ENCODE results near the gene CPXM1. TPM values are rescaled to one million over a fixed set of nuclear protein-coding genes. Genes with fewer than 3 reads are reported as not detected.

The CPXM1 gene
- total and polyA plus RNA-seq, 4 donors = 0.08 to 5.5 (median 0.16) TPM

DNA sequence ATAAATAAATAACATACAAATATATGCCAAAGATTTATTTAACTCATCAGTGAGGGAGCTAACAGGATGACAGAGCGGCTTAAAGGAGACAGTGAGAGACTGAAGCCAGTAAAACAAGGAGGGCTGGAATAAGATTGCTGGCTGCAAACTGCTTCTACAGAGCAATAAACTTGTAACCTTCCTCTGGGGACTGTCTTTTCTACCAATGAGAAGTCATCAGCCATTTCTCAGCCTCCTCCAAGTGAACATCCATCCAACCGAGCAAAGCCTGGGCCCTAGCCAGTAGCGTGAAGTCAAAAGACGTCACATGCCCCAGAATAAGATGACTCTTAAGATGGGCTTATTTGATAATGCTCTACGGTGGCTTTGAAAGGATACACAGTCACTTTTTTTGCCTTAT, 42.5 kb downstream of the CPXM1 start:
- H3K27me3 ChIP-seq (ENCODE audit: control insufficient read depth in 4 of 4, insufficient read depth in 4 of 4, low read length in 3 of 4) = no peaks in the 10 kb centered on the region
- H3K9me3 ChIP-seq (ENCODE audit: control insufficient read depth in 4 of 4, low read length in 3 of 4) = no peaks in the 10 kb centered on the region
- WGBS = 93% methylated on average over 5 of the region's 5 CpGs

More for the DNA sequence above, 42.5 kb downstream of the CPXM1 start:
- no peak for DNase-seq (ENCODE audit: low spot score)
- no peaks in the 10 kb centered on the region for H3K36me3 ChIP-seq (ENCODE audit: control insufficient read depth in 4 of 4, insufficient read depth in 3 of 4, low read depth in 1 of 4, low read length in 3 of 4)
- H3K9ac ChIP-seq (ENCODE audit: low read depth in 1 of 2, low read length in 2 of 2) = no peak overlapping the region
- H3K4me1 ChIP-seq (ENCODE audit: control insufficient read depth in 4 of 4, insufficient read depth in 4 of 4, low read length in 3 of 4) = peaks cover 0 to 3% (median 0%) of the 10 kb centered on the region in 4 donors
- no peak for TF ChIP-seq RAD21 (IDR thresholded peaks at IDR 0.05)
- no peak for TF ChIP-seq JUND (IDR thresholded peaks at IDR 0.05)
- no peak for TF ChIP-seq FOXA1 (IDR thresholded peaks at IDR 0.05)
- TF ChIP-seq, protein P1, sequence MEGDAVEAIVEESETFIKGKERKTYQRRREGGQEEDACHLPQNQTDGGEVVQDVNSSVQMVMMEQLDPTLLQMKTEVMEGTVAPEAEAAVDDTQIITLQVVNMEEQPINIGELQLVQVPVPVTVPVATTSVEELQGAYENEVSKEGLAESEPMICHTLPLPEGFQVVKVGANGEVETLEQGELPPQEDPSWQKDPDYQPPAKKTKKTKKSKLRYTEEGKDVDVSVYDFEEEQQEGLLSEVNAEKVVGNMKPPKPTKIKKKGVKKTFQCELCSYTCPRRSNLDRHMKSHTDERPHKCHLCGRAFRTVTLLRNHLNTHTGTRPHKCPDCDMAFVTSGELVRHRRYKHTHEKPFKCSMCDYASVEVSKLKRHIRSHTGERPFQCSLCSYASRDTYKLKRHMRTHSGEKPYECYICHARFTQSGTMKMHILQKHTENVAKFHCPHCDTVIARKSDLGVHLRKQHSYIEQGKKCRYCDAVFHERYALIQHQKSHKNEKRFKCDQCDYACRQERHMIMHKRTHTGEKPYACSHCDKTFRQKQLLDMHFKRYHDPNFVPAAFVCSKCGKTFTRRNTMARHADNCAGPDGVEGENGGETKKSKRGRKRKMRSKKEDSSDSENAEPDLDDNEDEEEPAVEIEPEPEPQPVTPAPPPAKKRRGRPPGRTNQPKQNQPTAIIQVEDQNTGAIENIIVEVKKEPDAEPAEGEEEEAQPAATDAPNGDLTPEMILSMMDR (IDR thresholded peaks at IDR 0.05; ENCODE audit: low read depth, low read length, missing input control) = no peak
- TF ChIP-seq RXRA (IDR thresholded peaks at IDR 0.05) = no peak
- TF ChIP-seq TAF1 (conservative IDR thresholded peaks at IDR 0.05) = no peak
- TF ChIP-seq, protein P2, sequence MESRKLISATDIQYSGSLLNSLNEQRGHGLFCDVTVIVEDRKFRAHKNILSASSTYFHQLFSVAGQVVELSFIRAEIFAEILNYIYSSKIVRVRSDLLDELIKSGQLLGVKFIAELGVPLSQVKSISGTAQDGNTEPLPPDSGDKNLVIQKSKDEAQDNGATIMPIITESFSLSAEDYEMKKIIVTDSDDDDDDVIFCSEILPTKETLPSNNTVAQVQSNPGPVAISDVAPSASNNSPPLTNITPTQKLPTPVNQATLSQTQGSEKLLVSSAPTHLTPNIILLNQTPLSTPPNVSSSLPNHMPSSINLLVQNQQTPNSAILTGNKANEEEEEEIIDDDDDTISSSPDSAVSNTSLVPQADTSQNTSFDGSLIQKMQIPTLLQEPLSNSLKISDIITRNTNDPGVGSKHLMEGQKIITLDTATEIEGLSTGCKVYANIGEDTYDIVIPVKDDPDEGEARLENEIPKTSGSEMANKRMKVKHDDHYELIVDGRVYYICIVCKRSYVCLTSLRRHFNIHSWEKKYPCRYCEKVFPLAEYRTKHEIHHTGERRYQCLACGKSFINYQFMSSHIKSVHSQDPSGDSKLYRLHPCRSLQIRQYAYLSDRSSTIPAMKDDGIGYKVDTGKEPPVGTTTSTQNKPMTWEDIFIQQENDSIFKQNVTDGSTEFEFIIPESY (IDR thresholded peaks at IDR 0.05) = no peak
- TF ChIP-seq, protein P3, sequence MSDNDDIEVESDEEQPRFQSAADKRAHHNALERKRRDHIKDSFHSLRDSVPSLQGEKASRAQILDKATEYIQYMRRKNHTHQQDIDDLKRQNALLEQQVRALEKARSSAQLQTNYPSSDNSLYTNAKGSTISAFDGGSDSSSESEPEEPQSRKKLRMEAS (IDR thresholded peaks at IDR 0.05) = no peak
- no peak for TF ChIP-seq HNF4G (IDR thresholded peaks at IDR 0.05)
- TF ChIP-seq, protein P4, sequence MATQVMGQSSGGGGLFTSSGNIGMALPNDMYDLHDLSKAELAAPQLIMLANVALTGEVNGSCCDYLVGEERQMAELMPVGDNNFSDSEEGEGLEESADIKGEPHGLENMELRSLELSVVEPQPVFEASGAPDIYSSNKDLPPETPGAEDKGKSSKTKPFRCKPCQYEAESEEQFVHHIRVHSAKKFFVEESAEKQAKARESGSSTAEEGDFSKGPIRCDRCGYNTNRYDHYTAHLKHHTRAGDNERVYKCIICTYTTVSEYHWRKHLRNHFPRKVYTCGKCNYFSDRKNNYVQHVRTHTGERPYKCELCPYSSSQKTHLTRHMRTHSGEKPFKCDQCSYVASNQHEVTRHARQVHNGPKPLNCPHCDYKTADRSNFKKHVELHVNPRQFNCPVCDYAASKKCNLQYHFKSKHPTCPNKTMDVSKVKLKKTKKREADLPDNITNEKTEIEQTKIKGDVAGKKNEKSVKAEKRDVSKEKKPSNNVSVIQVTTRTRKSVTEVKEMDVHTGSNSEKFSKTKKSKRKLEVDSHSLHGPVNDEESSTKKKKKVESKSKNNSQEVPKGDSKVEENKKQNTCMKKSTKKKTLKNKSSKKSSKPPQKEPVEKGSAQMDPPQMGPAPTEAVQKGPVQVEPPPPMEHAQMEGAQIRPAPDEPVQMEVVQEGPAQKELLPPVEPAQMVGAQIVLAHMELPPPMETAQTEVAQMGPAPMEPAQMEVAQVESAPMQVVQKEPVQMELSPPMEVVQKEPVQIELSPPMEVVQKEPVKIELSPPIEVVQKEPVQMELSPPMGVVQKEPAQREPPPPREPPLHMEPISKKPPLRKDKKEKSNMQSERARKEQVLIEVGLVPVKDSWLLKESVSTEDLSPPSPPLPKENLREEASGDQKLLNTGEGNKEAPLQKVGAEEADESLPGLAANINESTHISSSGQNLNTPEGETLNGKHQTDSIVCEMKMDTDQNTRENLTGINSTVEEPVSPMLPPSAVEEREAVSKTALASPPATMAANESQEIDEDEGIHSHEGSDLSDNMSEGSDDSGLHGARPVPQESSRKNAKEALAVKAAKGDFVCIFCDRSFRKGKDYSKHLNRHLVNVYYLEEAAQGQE (IDR thresholded peaks at IDR 0.05) = no peak
- no peak for TF ChIP-seq SP1 (IDR thresholded peaks at IDR 0.05)
- no peak for TF ChIP-seq GABPA (IDR thresholded peaks at IDR 0.05 in 1 of 2, conservative IDR thresholded peaks at IDR 0.05 in 1 of 2)
- no peak for TF ChIP-seq NR2F2 (IDR thresholded peaks at IDR 0.05)
- TF ChIP-seq EGR1 (IDR thresholded peaks at IDR 0.05; ENCODE audit: low read depth in 2 of 2) = no peak
- TF ChIP-seq YY1 (IDR thresholded peaks at IDR 0.05) = no peak
- TF ChIP-seq, protein P5, sequence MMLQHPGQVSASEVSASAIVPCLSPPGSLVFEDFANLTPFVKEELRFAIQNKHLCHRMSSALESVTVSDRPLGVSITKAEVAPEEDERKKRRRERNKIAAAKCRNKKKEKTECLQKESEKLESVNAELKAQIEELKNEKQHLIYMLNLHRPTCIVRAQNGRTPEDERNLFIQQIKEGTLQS (IDR thresholded peaks at IDR 0.05) = no peak
- no peak for TF ChIP-seq FOXA2 (IDR thresholded peaks at IDR 0.05)
- TF ChIP-seq HNF4A (conservative IDR thresholded peaks at IDR 0.05) = no peak
- no peak overlapping the region for H3K27ac ChIP-seq (ENCODE audit: low read depth in 1 of 2, low read length in 2 of 2)
- H3K4me3 ChIP-seq (ENCODE audit: low read depth in 1 of 3, low read length in 3 of 3) = no peak overlapping the region

Data from liver (tissue), 9 donors.